HG02938 (cell line): ENCODE measurements around the gene RIC3.

Experiments
- ATAC-seq: cut with Tn5 transposase; IDR thresholded peaks from one replicate; pipeline ENCODE4 v1.9.1; 2021; ENCODE audit warnings: mild to moderate bottlenecking, moderate library complexity; ENCODE audit not compliant: unreplicated experiment

RIC3 gene, protein sequence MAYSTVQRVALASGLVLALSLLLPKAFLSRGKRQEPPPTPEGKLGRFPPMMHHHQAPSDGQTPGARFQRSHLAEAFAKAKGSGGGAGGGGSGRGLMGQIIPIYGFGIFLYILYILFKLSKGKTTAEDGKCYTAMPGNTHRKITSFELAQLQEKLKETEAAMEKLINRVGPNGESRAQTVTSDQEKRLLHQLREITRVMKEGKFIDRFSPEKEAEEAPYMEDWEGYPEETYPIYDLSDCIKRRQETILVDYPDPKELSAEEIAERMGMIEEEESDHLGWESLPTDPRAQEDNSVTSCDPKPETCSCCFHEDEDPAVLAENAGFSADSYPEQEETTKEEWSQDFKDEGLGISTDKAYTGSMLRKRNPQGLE

DNA sequence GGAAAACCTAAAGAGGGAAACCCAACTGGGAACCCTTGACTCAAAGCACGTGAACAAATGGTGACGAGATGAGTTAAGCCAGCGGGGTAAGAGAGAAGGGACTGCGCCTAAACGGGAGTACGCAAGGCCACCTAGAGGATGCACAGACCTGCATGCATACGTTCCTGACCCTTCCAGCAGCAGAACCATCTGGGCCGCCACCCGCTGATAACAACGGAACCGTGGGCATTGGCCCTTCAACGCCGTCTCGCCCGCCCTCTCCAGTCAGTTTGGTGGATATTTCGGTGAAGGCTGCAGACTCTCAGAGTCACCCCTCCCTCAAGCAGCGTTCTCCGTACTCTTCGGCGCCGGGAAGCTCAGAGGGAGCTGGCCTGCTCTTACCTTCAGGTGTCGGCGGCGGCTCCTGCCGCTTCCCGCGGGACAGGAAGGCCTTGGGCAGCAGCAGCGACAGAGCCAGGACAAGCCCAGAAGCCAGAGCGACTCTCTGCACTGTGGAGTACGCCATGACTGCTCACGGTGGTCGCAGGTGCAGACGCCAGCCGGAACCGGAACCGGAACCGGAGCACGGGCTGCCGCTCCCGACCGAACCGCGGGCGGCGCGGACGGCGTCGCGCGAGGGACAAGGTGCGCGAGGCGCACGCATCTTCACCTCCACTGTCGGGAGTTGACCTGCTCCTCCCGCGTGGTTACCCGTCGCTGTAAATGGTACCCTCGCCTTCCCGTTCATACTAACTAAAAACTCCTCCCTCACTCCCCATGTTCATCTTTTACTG, at the start of gene RIC3:
Gene RIC3 (minus strand): TSS at position 541 of the 773 bp plus-strand sequence. CDS start 36 bp downstream, at position 505.
- ATAC-seq = no peak

DNA sequence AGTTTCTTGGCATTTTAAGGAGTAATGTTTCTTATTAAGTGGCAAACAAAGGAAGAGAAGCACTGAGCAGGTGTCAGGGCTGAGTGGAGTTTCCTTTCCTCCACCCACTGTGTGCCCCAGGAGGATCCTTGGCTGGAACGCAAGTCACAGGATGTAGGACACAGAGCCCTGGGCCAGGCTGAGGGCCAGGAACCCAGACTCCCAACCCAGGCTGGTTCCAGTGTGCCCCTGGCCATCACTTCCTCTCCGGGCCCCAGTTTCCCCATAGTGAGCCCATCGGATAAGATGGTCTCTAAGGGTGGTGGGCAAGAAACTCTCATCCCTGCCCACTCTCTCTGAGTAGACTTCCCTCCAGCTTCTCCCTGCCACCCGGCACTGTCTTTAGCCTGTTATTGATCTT, 49.6 kb upstream of the RIC3 start:
- no peak for ATAC-seq

DNA sequence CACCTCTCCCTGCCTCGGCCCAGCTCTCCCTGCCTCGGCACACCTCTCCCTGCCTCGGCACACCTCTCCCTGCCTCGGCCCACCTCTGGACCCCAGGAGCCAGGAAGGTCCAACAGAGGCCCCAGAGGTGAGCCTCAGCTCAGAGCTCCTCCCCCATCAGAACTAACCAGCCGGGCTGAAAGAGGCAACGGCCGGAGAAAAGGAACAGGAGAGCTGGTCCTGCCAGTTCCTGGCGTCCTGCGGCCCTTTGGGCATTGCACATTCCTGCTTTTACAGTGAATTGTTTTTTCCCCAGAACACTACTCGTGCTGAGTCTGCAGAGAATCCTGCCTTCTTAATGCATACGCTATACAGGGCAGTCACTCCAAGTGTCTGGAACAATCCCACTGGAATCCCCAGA, 49.1 kb upstream of the RIC3 start:
- no peak for ATAC-seq

DNA sequence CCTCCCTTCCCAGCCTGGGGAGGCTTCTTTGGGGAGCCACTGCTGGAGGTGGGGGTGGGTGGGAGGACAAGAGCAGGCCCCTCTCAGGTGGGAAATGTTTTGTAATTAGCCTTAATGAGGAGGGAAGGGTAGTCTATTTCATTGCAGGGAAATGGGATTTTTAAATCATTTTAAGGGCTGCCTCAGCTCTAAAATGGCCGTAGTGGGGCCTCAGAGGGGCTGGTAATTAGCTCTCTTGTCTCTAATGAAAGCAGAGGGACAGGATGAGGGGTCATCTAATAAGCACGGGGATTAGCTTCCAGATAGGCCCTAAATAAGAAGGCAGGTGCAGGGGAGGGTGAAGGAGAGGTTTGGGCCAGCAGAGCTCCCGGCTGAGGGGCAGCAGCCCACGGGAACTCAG, 48.3 kb upstream of the RIC3 start:
- no peak for ATAC-seq

DNA sequence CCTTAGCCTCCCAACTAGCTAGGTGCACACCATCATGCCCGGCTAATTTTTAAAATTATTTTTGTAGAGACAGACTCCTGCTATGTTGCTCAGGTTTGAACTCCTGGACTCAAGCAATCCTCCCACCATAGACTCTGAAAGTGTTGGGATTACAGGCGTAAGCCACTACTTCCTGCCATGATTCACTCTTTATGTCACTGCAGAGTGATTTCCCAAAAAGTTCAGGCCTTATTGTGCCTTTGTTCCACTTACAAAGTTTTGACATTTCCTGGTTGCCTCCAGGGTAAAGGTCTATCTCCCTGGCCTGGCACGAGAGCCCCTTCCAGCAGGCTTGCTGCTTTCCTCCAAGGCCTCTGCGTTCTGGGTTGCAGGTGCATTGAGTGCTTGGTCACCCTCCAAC, 44.6 kb upstream of the RIC3 start:
- no peak for ATAC-seq

DNA sequence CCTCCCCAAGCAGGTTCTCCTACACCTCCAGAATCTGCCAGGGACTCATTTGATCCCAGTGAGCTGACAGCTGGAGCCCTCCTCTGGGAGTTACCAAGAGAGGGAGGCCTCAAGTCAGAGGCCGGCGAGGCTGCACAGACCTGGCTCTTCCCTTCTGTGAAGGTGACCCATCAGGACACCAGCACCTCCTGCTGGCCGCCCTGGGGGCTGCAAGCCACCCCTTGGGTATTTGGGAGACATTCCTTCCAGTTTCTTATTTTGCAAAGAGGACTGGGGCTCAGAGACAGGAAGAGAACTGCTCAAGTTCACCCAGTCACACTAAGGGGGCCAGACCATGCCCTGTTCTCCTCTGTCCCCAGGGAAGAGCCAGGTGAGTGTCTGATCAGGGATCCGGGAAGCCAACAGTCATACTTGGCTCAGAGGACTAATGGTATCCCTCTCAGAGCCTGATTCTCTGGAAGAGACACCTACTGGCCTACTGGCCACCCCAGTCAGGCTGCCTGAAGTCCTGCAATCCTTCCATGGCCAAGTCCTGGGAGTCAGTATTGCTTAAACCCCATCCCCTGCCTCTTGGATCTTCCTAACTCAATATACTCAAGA, 40.5 kb upstream of the RIC3 start:
- no peak for ATAC-seq

DNA sequence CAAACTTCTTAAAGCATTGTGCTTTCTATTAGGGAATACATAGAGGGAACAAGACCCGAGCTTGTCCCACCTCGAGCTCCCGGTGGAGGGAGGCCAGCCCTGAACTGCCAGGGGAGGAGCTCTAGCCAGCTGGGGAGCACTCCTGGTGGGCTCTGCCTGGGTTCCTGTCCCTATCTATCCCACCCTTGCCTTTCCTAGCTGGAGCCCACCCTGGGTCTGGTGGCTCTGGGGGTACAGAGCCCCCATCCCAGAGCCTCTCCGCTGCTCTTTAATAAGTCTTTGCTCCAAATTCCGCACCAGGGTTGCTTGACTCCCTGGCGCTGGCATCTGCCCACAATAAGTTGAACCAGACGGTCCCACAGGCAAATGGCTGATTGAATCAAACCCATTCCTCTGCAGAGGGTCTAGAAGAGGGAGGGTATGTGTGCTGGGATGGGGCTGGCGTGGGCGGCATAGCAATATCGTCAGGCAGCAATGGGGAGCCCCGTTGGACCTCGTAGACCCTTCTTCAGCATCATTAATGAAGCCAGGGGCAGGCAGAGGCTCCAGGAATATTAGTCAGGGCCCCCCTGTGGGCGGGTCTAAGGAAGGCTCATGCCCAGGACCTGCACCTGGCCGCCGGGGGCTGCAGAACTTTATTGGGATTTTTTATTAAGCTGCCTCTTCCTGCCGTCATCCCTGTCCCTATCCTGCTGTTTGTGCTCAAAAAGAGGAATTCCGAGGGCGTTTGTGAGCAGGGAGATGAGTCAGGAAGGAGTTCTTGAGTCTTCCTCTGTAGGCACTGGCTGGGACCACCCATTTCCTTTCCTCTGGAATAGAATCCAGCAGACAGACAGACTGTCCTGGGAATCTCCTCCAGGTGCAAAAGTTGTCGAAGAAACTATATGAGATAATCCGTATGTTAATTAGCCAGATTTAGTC, 38.5 kb upstream of the RIC3 start:
- ATAC-seq = no peak

DNA sequence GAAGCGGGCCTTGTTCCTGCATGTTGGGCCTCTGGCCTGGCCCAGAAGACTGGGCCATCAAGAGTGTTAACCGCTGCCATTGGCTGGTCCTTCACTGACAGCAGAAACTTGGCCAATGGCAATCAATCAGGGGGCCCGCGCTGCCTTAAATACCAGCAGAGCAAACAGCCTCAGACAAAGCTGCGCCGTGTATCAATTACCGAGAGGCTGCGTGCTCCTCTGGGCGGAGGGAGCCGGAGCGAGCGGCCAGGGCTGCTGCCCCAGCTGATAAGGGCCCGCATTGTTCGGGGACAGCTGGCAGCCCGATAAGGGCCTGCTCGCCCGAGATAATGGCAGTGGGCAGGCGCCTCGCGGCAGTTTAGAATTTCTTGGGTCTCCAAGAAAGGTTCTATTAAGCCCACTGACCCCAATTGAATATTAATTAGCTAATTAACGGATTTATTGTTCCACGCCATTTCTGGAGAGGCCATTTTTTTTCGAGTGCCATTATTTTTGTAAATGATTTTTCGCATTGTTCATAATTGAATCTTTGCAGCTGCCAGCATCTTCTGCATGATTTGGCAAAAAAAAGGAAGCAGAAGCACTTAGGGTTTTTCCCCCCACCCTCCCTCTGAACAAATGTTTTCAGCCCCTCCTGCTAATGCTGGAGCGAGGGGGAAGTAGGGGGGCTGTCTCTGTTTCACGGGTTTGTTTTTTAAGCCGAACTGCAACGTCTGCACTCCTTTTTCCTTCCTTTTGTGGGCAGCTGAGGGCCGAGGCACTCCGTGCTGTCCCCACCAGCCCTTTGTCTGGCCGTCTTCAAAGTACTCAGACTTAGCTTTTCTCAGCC, 37.6 kb upstream of the RIC3 start:
- ATAC-seq = no peak

DNA sequence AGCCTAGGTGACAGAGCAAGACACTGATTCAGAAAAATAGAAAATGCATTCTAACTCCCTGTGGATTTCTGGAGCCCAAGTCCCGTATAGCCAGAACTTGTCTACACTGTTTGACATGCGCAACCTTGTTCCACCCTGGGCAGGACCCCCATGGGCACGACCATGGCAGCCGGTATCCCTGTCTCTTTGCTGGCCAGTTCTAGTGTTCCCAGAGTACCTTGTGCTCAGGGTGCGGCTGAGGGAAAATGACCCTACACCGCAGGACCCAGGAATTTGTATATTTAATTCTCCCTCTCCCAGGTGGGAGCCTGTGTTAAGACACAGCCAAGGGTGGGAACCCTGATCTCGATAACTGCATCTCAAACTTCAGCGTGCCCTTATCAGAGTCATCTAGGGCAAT, 36.7 kb upstream of the RIC3 start:
- no peak for ATAC-seq

DNA sequence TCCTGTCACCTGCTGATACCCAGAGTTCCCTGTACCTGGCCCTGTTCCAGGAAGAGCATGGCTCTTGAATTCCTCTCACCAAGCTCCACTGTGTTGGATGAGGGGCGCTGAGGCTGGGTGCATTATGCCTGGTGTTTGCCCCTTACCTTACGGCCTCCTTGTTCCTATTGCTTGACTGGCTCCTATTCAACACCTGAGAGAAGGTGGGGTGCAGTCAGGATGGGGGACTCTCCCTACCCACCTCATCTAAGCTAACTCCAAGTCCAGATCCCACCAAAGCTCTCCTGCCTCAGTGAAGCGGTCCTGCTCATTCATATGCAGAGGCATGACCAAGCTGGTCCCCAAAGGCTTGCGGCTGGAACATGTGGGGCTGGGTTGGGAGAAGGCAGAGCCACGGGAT, 35.8 kb upstream of the RIC3 start:
- ATAC-seq = no peak

DNA sequence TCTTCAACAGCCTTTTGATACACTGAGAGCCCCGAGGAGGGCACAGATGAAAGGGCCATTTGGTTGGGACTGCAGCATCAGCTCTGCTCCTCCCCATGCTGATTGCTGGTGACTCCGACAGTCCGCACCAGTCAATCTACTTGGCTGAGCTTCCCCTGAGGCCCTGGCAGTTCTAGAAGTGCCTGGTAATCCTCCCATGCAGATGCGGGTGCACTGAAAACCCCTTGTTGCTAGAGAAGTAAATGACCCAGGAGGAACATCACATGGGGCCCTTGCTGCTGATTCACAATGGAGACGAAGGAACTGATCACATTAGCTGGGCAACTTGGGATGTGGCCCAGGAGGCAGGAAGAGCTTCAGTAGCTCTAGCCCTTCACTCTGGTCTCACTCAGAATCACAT, 35.2 kb upstream of the RIC3 start:
- no peak for ATAC-seq

DNA sequence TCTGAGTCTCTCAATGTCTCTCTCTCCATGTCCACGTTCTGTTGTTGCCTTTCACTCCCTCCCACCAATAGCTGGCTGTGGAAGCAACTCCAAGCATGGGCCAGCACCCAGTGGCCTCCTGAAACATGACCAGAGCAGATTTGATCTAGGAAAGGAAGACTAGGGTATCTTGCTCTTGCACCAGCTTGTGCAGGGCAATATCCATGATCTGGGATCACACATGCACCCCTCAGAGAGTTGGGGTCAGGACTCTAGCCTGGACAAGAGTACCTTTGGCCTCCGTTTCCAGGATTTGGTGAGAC, 34.5 kb upstream of the RIC3 start:
- ATAC-seq = no peak

DNA sequence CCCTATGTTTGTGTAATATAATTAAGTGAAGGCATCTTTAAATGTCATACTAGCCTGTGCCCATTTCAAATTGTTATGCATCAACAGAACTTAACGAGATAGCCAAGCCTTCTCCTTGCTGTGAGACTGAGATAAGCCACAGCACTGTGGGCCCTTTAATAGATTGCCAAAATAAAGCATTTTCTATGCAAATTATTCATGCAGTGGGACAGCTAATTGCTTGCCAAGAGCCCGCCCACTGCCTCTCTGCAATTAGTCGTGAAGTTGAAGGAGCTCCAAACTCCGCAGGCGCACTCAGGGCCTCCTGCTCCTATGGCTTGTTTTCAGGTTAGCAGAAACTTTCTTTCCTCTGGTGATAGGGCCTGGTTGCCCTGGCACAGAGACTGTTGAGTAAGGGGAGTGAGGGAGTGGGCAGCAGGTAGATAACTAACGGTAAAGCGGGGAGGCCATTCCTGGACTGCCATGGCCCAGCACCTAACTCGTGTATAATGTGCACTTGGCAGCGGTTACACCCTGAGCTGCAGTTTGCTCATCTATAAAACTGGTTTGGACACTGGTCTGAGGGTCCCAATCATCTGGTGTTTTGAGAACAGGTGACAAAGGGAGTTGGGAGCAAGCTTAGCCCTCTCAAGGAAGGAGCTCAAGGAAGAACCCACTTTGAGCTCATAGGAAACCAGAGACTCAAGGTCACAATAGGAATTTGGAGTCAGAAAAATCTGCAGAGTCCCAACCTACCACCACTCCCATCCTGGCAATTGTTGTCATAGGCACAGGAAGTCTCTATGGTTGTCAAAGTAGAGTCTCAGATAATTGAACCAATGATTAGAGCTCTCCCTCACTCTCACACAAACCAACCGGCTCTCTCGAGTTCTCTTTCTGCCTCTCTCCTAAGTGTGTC, 33.9 kb upstream of the RIC3 start:
- ATAC-seq = no peak

DNA sequence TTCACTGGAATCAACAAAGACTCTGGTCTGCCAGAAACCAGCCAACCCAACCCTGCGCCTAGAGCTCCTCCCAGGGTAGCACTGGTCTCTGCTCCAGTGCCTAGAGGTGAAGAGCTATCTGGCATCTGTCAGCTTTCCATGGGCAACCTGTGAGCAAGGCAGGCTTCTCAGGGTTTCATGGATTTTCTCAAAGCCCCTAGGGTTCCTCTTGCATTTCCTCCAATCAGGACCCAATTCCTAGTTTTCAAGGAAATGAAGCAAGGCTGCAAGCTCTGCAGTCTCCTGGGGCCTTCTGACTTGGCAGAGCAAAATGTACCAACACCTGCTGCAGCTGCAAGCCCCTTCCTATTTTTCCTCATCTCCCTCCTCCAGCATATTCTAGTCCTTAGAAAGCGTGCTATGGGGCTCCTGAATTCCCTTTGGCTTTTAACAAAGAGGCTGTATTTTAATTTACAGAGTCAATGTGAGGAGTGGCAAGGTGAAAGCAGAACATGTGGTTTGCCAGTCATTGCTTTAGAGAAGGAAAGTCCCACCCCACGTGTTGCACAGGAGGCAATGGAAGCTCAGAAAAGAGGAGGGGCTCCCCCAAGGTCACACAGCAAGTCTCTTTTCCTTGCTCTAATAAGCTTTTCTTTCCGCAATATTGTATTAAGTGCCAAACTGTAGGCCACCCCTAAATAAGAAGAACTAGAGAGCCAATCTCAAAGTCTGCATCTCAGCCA, 33.0 kb upstream of the RIC3 start:
- no peak for ATAC-seq

DNA sequence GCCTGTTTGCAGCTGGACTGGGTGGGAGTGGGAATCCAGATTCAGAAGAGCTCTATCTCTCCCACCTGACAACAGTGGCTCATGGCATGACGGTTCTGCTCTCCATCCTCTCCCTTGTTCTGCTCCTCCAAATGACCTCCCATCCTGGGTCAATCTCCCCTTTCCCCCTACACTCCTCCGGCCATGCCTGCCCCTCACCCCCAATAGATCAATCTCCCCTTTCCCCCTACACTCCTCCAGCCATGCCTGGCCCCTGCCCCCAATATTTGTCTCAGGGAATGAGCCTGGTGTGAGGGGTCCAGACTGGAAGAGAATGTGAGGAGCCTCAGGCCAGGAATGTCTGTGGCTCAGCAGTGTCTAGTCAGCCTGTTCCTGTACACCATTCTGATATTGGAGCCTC, 30.9 kb upstream of the RIC3 start:
- ATAC-seq = no peak

DNA sequence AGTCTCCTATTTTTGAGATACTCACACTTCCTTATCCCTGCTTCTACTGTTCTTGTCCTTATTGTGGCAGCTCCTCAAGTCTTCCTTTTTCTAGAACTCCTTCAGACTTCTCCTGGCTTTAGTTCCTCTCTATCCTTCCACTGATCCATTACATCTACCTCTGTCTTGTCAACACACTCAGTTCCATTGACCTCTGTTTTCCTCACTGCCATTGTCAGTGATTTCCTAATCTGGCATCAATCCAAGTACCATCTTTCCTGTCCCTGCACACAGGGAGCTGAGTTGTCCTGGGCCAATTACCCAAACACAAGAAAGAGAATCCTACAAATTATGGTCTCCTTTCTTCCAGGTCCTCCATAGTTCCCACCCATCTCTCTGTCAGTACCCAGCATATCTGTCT, 27.9 kb upstream of the RIC3 start:
- ATAC-seq = no peak

DNA sequence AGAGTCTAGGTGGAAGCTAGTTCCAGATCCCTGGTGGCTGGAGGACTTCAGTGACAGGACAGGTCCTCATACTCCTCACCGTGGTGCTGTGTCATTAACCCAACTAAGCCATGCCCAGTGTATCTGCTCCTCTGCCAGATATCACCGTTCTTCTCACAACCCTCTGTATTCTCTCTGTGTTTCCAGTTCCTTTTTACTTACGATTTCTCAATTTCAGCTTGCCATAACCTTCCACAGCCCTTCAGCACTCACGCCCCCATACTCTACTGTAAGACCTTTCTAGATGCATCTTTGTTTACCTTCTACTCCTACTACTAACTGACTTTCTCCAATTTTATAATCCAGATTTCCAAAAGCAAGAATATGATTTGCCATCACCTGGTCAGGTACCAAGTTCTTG, 26.1 kb upstream of the RIC3 start:
- ATAC-seq = no peak

DNA sequence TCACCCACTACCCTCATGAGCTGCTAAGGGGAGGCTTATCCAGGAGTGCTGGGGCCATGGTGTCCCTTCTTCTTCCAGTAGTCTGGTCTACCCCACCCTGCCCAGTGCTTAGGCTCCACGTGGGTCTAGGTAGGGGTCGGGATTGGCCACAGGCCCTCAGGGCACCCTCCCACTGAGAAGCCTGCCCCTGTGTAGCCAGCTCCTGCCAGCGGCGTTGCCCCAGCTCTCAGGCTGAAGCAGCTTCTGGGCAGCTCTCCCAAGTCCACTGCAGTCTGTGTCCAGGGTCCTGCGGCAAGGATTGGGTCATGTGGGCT, 24.0 kb upstream of the RIC3 start:
- no peak for ATAC-seq
